GM12878 (cell line): ENCODE measurements around the gene PRR32. TPM values are rescaled to one million over a fixed set of nuclear protein-coding genes. Genes with fewer than 3 reads are reported as not detected.

Experiments used
- ATAC-seq: fragments of 200-7000 bp; cut with Tn5 transposase; 3 replicates; pipeline ENCODE4 v1.9.1; 2020; ENCODE audit warnings: mild to moderate bottlenecking, moderate library complexity
- BruUV-seq: library from RNA; stranded (reverse); fragments of 400-500 nt; replicated peaks from 2 replicates; lab custom pipeline; 2021; lab: Mats Ljungman, UMichigan
- CTCF ChIA-PET: fragments of 300-600 bp; sonication (Branson Sonifier 250); formaldehyde crosslinking; extraction: SDS; loops from one replicate; lab custom pipeline; 2021; ENCODE audit warnings: inconsistent platforms; lab: Yijun Ruan, JAX
- POLR2A ChIA-PET: fragments of 350-600 bp; formaldehyde crosslinking; extraction: SDS; loops from one replicate; lab custom pipeline; 2021; ENCODE audit warnings: inconsistent platforms; lab: Charles Lee
- RAD21 ChIA-PET: fragments of 300-600 bp; sonication (Branson Sonifier 250); formaldehyde crosslinking; loops from one replicate; lab custom pipeline; 2023; ENCODE audit warnings: antibody characterized with exemption; ENCODE audit not compliant: unreplicated experiment; lab: Charles Lee
- SMC1A ChIA-PET: fragments of 300-600 bp; sonication (Branson Sonifier 250); formaldehyde crosslinking; loops from one replicate; lab custom pipeline; 2023; ENCODE audit not compliant: unreplicated experiment, uncharacterized antibody; lab: Charles Lee
- DNase-seq: peaks from one replicate; pipeline ENCODE4 v3.0.0-alpha.2; 2011; ENCODE audit warnings: low read depth, low spot score
- FAIRE-seq: peaks from 3 replicates; lab custom pipeline; 2011; peaks lifted over from hg19 to GRCh38; lab: Jason Lieb, UNC
- H2AFZ ChIP-seq: 2 replicates; pipeline ENCODE4 v1.6.0; 2011; ENCODE audit warnings: low read depth, low read length, control low read depth; ENCODE audit not compliant: control insufficient read depth
- H3K27ac ChIP-seq: 2 replicates; pipeline ENCODE4 v1.5.1; 2011; ENCODE audit warnings: control low read depth; ENCODE audit not compliant: control insufficient read depth, insufficient read depth
- H3K27me3 ChIP-seq, 2 experiments: replicated peaks in 1 of 2; 2 replicates each; pipeline versions ENCODE4 v1.6.0 to v1.6.1; 2011; ENCODE audit warnings: low read length in 1 of 2; ENCODE audit not compliant: control insufficient read depth in 2 of 2, insufficient read depth in 2 of 2
- H3K36me3 ChIP-seq, 2 experiments: 2 replicates each; pipeline ENCODE4 v1.5.1; 2011; ENCODE audit warnings: low read length in 1 of 2; ENCODE audit not compliant: control insufficient read depth in 2 of 2, insufficient read depth in 2 of 2
- H3K4me1 ChIP-seq: 2 replicates; pipeline ENCODE4 v1.6.1; 2011; ENCODE audit warnings: mild to moderate bottlenecking, low read length, moderate library complexity, mixed read lengths; ENCODE audit not compliant: control insufficient read depth, insufficient read depth
- H3K4me2 ChIP-seq: 2 replicates; pipeline ENCODE4 v1.6.0; 2011; ENCODE audit warnings: control low read depth; ENCODE audit not compliant: control insufficient read depth, insufficient read depth
- H3K4me3 ChIP-seq: fragments of 200-600 bp; sonication (generic); 2 replicates; pipeline ENCODE4 v1.5.1; 2016
- H3K79me2 ChIP-seq: 2 replicates; pipeline ENCODE4 v1.6.0; 2011; ENCODE audit warnings: low read length; ENCODE audit not compliant: control insufficient read depth, insufficient read depth
- H3K9ac ChIP-seq: 2 replicates; pipeline ENCODE4 v1.8.0; 2011; ENCODE audit warnings: low read length, control low read depth, mixed read lengths; ENCODE audit not compliant: control insufficient read depth, insufficient read depth
- H3K9me3 ChIP-seq: replicated peaks from 3 replicates; pipeline ENCODE4 v1.5.1; 2011; ENCODE audit warnings: mild to moderate bottlenecking, low read length; ENCODE audit not compliant: control insufficient read depth, insufficient read depth
- H4K20me1 ChIP-seq: 2 replicates; pipeline ENCODE4 v1.6.0; 2011; ENCODE audit not compliant: control insufficient read depth, insufficient read depth
- CBX3 ChIP-seq: fragments of 200-600 bp; sonication (generic); IDR thresholded peaks from 2 replicates; pipeline ENCODE4 v1.6.1; 2016; ENCODE audit warnings: low read depth, borderline replicate concordance
- CEBPB ChIP-seq, 2 experiments: fragments of 150-350 bp in 1 of 2; IDR thresholded peaks; 2 replicates each; pipeline ENCODE4 v1.6.1; 2012 to 2014; ENCODE audit warnings: low read depth in 2 of 2, low read length in 2 of 2, borderline replicate concordance in 1 of 2, inconsistent platforms in 1 of 2
- CHD1 ChIP-seq: IDR thresholded peaks from 2 replicates; pipeline ENCODE4 v1.6.1; 2012; ENCODE audit warnings: low read depth, low read length, improper control_type of control experiment
- EED ChIP-seq: sonication (generic); IDR thresholded peaks from 2 replicates; pipeline ENCODE4 v1.6.1; 2016; ENCODE audit warnings: antibody characterized with exemption, low read depth
- EP300 ChIP-seq, 2 experiments: fragments of 150-350 bp in 1 of 2; IDR thresholded peaks; 2 replicates each; pipeline ENCODE4 v1.6.1; 2011 to 2012; ENCODE audit warnings: low read depth in 2 of 2, low read length in 2 of 2, borderline replicate concordance in 1 of 2, improper control_type of control experiment in 1 of 2, inconsistent platforms in 1 of 2; ENCODE audit not compliant: control insufficient read depth in 1 of 2
- GATAD2B ChIP-seq: fragments of 450-650 bp; conservative IDR thresholded peaks from 2 replicates; pipeline ENCODE4 v1.6.1; 2017; ENCODE audit warnings: low read depth, mild to moderate bottlenecking, moderate library complexity
- MEF2A ChIP-seq: IDR thresholded peaks from 2 replicates; pipeline ENCODE4 v1.6.1; 2011; ENCODE audit warnings: low read depth, mild to moderate bottlenecking, low read length, moderate library complexity; ENCODE audit not compliant: insufficient read depth
- MEF2B ChIP-seq: fragments of 450-650 bp; IDR thresholded peaks from 2 replicates; pipeline ENCODE4 v1.6.1; 2018; ENCODE audit warnings: mild to moderate bottlenecking, moderate library complexity; ENCODE audit not compliant: partially characterized antibody, poor library complexity, severe bottlenecking
- NR2C2 ChIP-seq: IDR thresholded peaks from 2 replicates; pipeline ENCODE4 v1.6.1; 2011; ENCODE audit warnings: borderline replicate concordance, low read depth; ENCODE audit not compliant: control insufficient read depth, insufficient read length
- RBBP5 ChIP-seq: fragments of 200-600 bp; sonication (generic); conservative IDR thresholded peaks from 2 replicates; pipeline ENCODE4 v1.6.1; 2016
- SREBF1 ChIP-seq: IDR thresholded peaks from 2 replicates; pipeline ENCODE4 v1.6.1; 2012; ENCODE audit warnings: mild to moderate bottlenecking, low read length
- SREBF2 ChIP-seq: IDR thresholded peaks from 2 replicates; pipeline ENCODE4 v1.6.1; 2012; ENCODE audit warnings: mild to moderate bottlenecking, low read length
- SRF ChIP-seq, 2 experiments: IDR thresholded peaks; 2 replicates each; pipeline ENCODE4 v1.6.1; 2011; ENCODE audit warnings: low read depth in 2 of 2, low read length in 2 of 2, mild to moderate bottlenecking in 1 of 2, moderate library complexity in 1 of 2
- SUZ12 ChIP-seq: fragments of 200-600 bp; sonication (generic); IDR thresholded peaks from one replicate; pipeline ENCODE4 v1.6.1; 2018; ENCODE audit warnings: antibody characterized with exemption, mild to moderate bottlenecking; ENCODE audit not compliant: unreplicated experiment
- TARDBP ChIP-seq: IDR thresholded peaks from 2 replicates; pipeline ENCODE4 v1.6.1; 2016; ENCODE audit warnings: borderline replicate concordance
- ZNF384 ChIP-seq: IDR thresholded peaks from 2 replicates; pipeline ENCODE4 v1.6.1; 2012; ENCODE audit warnings: low read depth, mild to moderate bottlenecking, low read length, improper control_type of control experiment, borderline replicate concordance
- ZNF622 ChIP-seq: fragments of 450-650 bp; IDR thresholded peaks from 2 replicates; pipeline ENCODE4 v1.6.1; 2017; ENCODE audit warnings: mild to moderate bottlenecking, inconsistent platforms
- WGBS: methylation state at CpG from one replicate; pipeline ENCODE4 v1.1.6; 2016; ENCODE audit warnings: low lambda C conversion rate; ENCODE audit not compliant: insufficient replicate concordance, insufficient coverage; ENCODE audit errors: missing lambda C conversion rate; 5-methylcytosine and 5-hydroxymethylcytosine counted together
- in situ Hi-C: fragments of 300-500 bp; cut with MboI; formaldehyde crosslinking; loops from 9 replicates; pipeline ENCODE4 v1.14.3; 2018; ENCODE audit warnings: mixed read lengths
- intact Hi-C: fragments of 100-400 bp; cut with micrococcal nuclease; formaldehyde crosslinking; loops from one replicate; pipeline ENCODE4 v1.14.2; 2022; ENCODE audit not compliant: unreplicated experiment
- polyA plus RNA-seq, 11 experiments: library from polyadenylated mRNA; depleted of rRNA in 4 of 11; unstranded in 6 of 11; stranded (reverse) in 5 of 11; fragments of >200 nt; fragmentation: Nextera tagmentation in 4 of 11; fragmentation: Illumina TruSeq in 1 of 11; extraction: Ambion mirVana in 4 of 11; extraction: Trizol in 1 of 11; gene quantifications; 1 replicate in 1 of 11; 2 replicates in 10 of 11; pipeline versions ENCODE4 v1.2.1 to v1.2.3, GENCODE V29; 2011 to 2016; ENCODE audit warnings: inconsistent platforms in 2 of 11, missing spikeins in 2 of 11, low read depth in 1 of 11
- total RNA-seq, 4 experiments: library from RNA; depleted of rRNA in 3 of 4; stranded (reverse); fragments of >200 nt in 3 of 4; fragmentation: Illumina TruSeq in 1 of 4; extraction: Trizol in 1 of 4; gene quantifications; 2 replicates each; pipeline versions ENCODE4 v1.2.1 to v1.2.3, GENCODE V29; 2013 to 2021
- TF ChIP-seq, protein P1 (sequence below): fragments of 450-650 bp; IDR thresholded peaks from 2 replicates; pipeline ENCODE4 v1.6.1; 2018; ENCODE audit warnings: borderline replicate concordance, mild to moderate bottlenecking; ENCODE audit not compliant: partially characterized antibody

PRR32 gene
- total and polyA plus RNA-seq, 10 of the 15 experiments (the other 5 are each of a cell fraction or from before 2014, with no cell fraction given): not detected

DNA sequence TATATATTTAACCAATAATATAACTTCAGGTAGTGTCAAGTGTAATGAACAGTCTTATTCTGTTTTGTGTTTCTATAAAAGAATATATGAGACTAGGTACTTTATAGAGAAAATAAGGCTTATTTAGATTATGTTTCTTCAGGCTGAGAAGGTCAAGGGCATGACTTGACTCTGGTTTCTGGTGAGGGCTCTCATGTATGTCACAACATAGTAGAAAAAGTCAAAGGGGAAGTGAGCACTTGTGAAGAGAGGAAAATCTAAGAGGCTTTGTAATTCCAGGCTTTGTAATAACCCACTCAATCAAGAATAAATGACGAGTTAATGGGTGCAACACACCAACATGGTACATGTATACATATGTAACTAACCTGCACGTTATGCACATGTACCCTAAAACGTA lies 27.6 kb downstream of the PRR32 start:
- CTCF ChIA-PET: no interaction called here
- SMC1A ChIA-PET: no interaction called here
- in situ Hi-C loops: no loop called here

DNA sequence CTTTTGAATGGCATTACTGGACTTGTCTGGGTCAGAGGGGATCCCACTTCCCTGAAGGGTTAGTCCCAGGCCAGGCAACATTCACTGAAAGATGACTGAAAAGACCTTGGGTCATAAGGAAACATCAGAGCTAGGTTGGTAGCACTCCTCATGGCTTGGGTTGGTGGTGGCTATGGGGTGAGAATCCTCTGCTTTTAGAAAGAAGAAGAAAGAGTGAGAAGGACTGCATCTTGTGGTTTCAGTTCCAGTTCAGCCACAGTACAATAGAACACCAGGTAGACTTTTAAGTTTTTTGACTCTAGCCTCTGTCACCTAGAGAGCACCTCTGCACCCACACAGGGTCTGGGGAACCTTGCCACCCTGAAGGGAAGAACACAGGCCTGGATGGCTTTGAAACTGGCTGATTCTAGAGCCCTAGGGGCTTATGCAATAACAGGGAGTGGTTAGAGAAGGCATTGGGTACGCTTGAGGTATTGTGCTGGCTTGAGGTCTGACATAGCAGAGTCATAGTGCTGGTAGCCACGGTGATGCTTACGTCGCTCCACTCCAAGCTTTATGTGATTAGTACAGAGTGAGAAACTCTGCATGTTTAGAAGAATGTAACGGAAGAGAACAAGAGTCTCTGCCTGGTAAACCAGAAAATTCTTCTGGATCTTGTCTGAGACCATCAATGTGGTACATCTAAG lies 36.5 kb downstream of the PRR32 start:
- no peaks in the 10 kb centered on the region for H3K79me2 ChIP-seq
- SMC1A ChIA-PET: no interaction called here
- RAD21 ChIA-PET: no interaction called here
- no peaks in the 10 kb centered on the region for H4K20me1 ChIP-seq
- H3K4me3 ChIP-seq: no peak overlapping the region
- ATAC-seq (no peak), DNase-seq (no peak), FAIRE-seq (no peak)
- H3K9ac ChIP-seq: no peak overlapping the region
- 44% methylated on average over 5 of the region's 5 CpGs for WGBS
- no peak overlapping the region for H2AFZ ChIP-seq
- H3K4me1 ChIP-seq: no peaks in the 10 kb centered on the region
- H3K27ac ChIP-seq: no peak overlapping the region
- in situ Hi-C loops (no loop called here), intact Hi-C loops (no loop called here)
- no peaks in the 10 kb centered on the region for H3K27me3 ChIP-seq
- BruUV-seq: no TSS peak
- CTCF ChIA-PET: no interaction called here
- no peak overlapping the region for H3K4me2 ChIP-seq
- H3K36me3 ChIP-seq: no peaks in the 10 kb centered on the region
- POLR2A ChIA-PET: no interaction called here
- no peaks in the 10 kb centered on the region; the same call in 2 of the 3 replicates for H3K9me3 ChIP-seq
- TF ChIP-seq EP300 (IDR thresholded peaks at IDR 0.05; ENCODE audit: borderline replicate concordance in 1 of 2, control insufficient read depth in 1 of 2, low read depth in 2 of 2, low read length in 2 of 2): no peak
- no peak for TF ChIP-seq SREBF1
- no peak for TF ChIP-seq ZNF384
- TF ChIP-seq RBBP5: no peak
- TF ChIP-seq CBX3: no peak
- no peak for TF ChIP-seq MEF2B
- TF ChIP-seq, protein P1, sequence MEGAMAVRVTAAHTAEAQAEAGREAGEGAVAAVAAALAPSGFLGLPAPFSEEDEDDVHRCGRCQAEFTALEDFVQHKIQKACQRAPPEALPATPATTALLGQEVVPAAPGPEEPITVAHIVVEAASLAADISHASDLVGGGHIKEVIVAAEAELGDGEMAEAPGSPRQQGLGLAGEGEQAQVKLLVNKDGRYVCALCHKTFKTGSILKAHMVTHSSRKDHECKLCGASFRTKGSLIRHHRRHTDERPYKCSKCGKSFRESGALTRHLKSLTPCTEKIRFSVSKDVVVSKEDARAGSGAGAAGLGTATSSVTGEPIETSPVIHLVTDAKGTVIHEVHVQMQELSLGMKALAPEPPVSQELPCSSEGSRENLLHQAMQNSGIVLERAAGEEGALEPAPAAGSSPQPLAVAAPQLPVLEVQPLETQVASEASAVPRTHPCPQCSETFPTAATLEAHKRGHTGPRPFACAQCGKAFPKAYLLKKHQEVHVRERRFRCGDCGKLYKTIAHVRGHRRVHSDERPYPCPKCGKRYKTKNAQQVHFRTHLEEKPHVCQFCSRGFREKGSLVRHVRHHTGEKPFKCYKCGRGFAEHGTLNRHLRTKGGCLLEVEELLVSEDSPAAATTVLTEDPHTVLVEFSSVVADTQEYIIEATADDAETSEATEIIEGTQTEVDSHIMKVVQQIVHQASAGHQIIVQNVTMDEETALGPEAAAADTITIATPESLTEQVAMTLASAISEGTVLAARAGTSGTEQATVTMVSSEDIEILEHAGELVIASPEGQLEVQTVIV: no peak
- TF ChIP-seq EED: no peak
- TF ChIP-seq SUZ12: no peak
- no peak for TF ChIP-seq CEBPB (IDR thresholded peaks at IDR 0.05; ENCODE audit: borderline replicate concordance in 1 of 2, low read depth in 2 of 2, low read length in 2 of 2)
- TF ChIP-seq MEF2A: no peak
- no peak for TF ChIP-seq SREBF2
- no peak for TF ChIP-seq CHD1

More for the DNA sequence above, 27.6 kb downstream of the PRR32 start:
- BruUV-seq: no TSS peak
- no peaks in the 10 kb centered on the region for H3K4me1 ChIP-seq
- ChIA-PET RAD21 (no interaction called here), POLR2A (no interaction called here)
- no peaks in the 10 kb centered on the region for H3K36me3 ChIP-seq
- no peaks in the 10 kb centered on the region for H4K20me1 ChIP-seq
- H2AFZ ChIP-seq: no peak overlapping the region
- no peaks in the 10 kb centered on the region for H3K9me3 ChIP-seq
- H3K27ac ChIP-seq: no peak overlapping the region
- H3K4me3 ChIP-seq: no peak overlapping the region
- ATAC-seq (no peak), FAIRE-seq (no peak), DNase-seq (no peak)
- no peak overlapping the region for H3K9ac ChIP-seq
- intact Hi-C loops: no loop called here
- no peak overlapping the region for H3K4me2 ChIP-seq
- 21% methylated on average over 3 of the region's 3 CpGs for WGBS
- no peak for TF ChIP-seq NR2C2
- TF ChIP-seq SREBF1: no peak
- TF ChIP-seq TARDBP: no peak
- no peak for TF ChIP-seq ZNF622
- TF ChIP-seq GATAD2B: no peak
- TF ChIP-seq CHD1: no peak
- TF ChIP-seq SRF (IDR thresholded peaks at IDR 0.05; ENCODE audit: low read depth in 2 of 2, low read length in 2 of 2): no peak
- H3K79me2 ChIP-seq: no peaks in the 10 kb centered on the region
- H3K27me3 ChIP-seq: no peaks in the 10 kb centered on the region
